B cell (primary cell): ENCODE measurements around the gene RNF167. TPM values are rescaled to one million over a fixed set of nuclear protein-coding genes. Genes with fewer than 3 reads are reported as not detected.

Experiments
- ATAC-seq: fragments of 200-7000 bp; cut with Tn5 transposase; one replicate; pipeline ENCODE4 v1.10.0; 2021; ENCODE audit warnings: low read depth, mild to moderate bottlenecking, moderate number of reproducible peaks, moderate library complexity
- CTCF ChIA-PET: fragments of 350-600 bp; sonication (Branson Sonifier 250); formaldehyde crosslinking; loops from one replicate; lab custom pipeline; 2021; ENCODE audit warnings: antibody characterized with exemption, inconsistent platforms; lab: Charles Lee
- POLR2A ChIA-PET: fragments of 350-600 bp; sonication (Branson Sonifier 250); formaldehyde crosslinking; loops from one replicate; lab custom pipeline; 2021; ENCODE audit warnings: antibody characterized with exemption; lab: Charles Lee
- DNase-seq: peaks from one replicate; pipeline ENCODE4 v3.0.0; 2013
- H2AFZ ChIP-seq: 2 replicates; pipeline ENCODE4 v1.6.1; 2012; ENCODE audit warnings: mild to moderate bottlenecking, low read depth, low read length; ENCODE audit not compliant: insufficient read depth, poor library complexity, severe bottlenecking
- H3K27ac ChIP-seq, 2 donors: 1 replicate in 1 of 2; 2 replicates in 1 of 2; pipeline ENCODE4 v1.5.1; 2012 to 2013; ENCODE audit warnings: low read length in 2 of 2, mild to moderate bottlenecking in 2 of 2, moderate library complexity in 1 of 2
- H3K27me3 ChIP-seq, 4 experiments: fragments of 200-600 bp in 1 of 4; sonication (generic) in 1 of 4; replicated peaks in 1 of 4; 1 replicate in 2 of 4; 2 replicates in 2 of 4; pipeline versions ENCODE4 v1.6.1 to v1.7.0; 2013 to 2016; ENCODE audit warnings: low read length in 3 of 4, mild to moderate bottlenecking in 2 of 4, mixed read lengths in 1 of 4, moderate library complexity in 1 of 4; ENCODE audit not compliant: insufficient read depth in 4 of 4, control insufficient read depth in 3 of 4; ENCODE audit errors: control extremely low read depth in 1 of 4
- H3K36me3 ChIP-seq, 2 experiments: replicated peaks in 1 of 2; 1 replicate in 1 of 2; 2 replicates in 1 of 2; pipeline versions ENCODE4 v1.6.1 to v1.7.1; 2013; ENCODE audit warnings: low read length in 1 of 2; ENCODE audit not compliant: insufficient read depth in 2 of 2, control insufficient read depth in 1 of 2; ENCODE audit errors: control extremely low read depth in 1 of 2, extremely low read depth in 1 of 2
- H3K4me1 ChIP-seq, 2 donors: fragments of 200-600 bp in 1 of 2; sonication (generic) in 1 of 2; 1 replicate in 1 of 2; 2 replicates in 1 of 2; pipeline versions ENCODE4 v1.5.1 to v1.6.1; 2013 to 2017; ENCODE audit warnings: low read length in 2 of 2; ENCODE audit not compliant: control insufficient read depth in 2 of 2, insufficient read depth in 2 of 2
- H3K4me2 ChIP-seq: replicated peaks from 2 replicates; pipeline ENCODE3; 2012; ENCODE audit warnings: mild to moderate bottlenecking, low read depth, low read length; ENCODE audit not compliant: poor library complexity, severe bottlenecking
- H3K4me3 ChIP-seq, 5 experiments: fragments of 200-600 bp in 1 of 5; sonication (generic) in 1 of 5; 1 replicate in 3 of 5; 2 replicates in 2 of 5; pipeline versions ENCODE4 v1.5.1 to v1.7.0; 2011 to 2016; ENCODE audit warnings: low read length in 4 of 5, mild to moderate bottlenecking in 4 of 5, low read depth in 2 of 5, control low read depth in 1 of 5, moderate library complexity in 1 of 5; ENCODE audit not compliant: insufficient read depth in 1 of 5; ENCODE audit errors: control extremely low read depth in 1 of 5, extremely low read depth in 1 of 5
- H3K79me2 ChIP-seq: fragments of 200-600 bp; sonication (generic); one replicate; pipeline ENCODE4 v1.6.0; 2016; ENCODE audit warnings: low read length; ENCODE audit not compliant: control insufficient read depth, insufficient read depth
- H3K9ac ChIP-seq: fragments of 200-600 bp; sonication (generic); 2 replicates; pipeline ENCODE4 v1.6.1; 2017; ENCODE audit warnings: mild to moderate bottlenecking, low read length, moderate library complexity
- H3K9me3 ChIP-seq, 3 donors: one replicate each; pipeline versions ENCODE4 v1.6.1 to v1.7.1; 2013; ENCODE audit warnings: low read length in 2 of 3; ENCODE audit not compliant: control insufficient read depth in 2 of 3, insufficient read depth in 1 of 3; ENCODE audit errors: control extremely low read depth in 1 of 3
- H4K20me1 ChIP-seq: 2 replicates; pipeline ENCODE4 v1.6.0; 2012; ENCODE audit warnings: mild to moderate bottlenecking, low read length; ENCODE audit not compliant: insufficient read depth, control insufficient read depth, poor library complexity, severe bottlenecking
- H3K27ac Mint-ChIP-seq: one replicate; pipeline ENCODE4 v1.8.0; 2021; ENCODE audit warnings: mixed read lengths
- H3K27me3 Mint-ChIP-seq: one replicate; pipeline ENCODE4 v1.8.0; 2021; ENCODE audit warnings: mixed read lengths
- H3K4me1 Mint-ChIP-seq: one replicate; pipeline ENCODE4 v1.8.0; 2021; ENCODE audit warnings: mixed read lengths
- H3K4me3 Mint-ChIP-seq: one replicate; pipeline ENCODE4 v1.8.0; 2021; ENCODE audit warnings: mixed read lengths
- H3K9me3 Mint-ChIP-seq: one replicate; pipeline ENCODE4 v1.8.0; 2022; ENCODE audit warnings: mixed read lengths; ENCODE audit not compliant: insufficient read depth
- EZH2 ChIP-seq: IDR thresholded peaks from 2 replicates; pipeline ENCODE4 v1.6.1; 2012; ENCODE audit warnings: borderline replicate concordance, low read depth, mild to moderate bottlenecking, moderate library complexity, low read length; ENCODE audit not compliant: insufficient read depth, poor library complexity, severe bottlenecking
- WGBS: methylation state at CpG from one replicate; pipeline ENCODE4 v1.1.5; 2013; ENCODE audit warnings: missing lambda C conversion rate; ENCODE audit not compliant: insufficient coverage; 5-methylcytosine and 5-hydroxymethylcytosine counted together
- intact Hi-C: fragments of 100-400 bp; cut with micrococcal nuclease; formaldehyde crosslinking; loops from one replicate; pipeline ENCODE4 v1.10.0; 2022
- polyA plus RNA-seq: library from polyadenylated mRNA; depleted of rRNA; stranded (reverse); fragments of >200 nt; gene quantifications from 2 replicates; pipeline ENCODE4 v1.2.3, GENCODE V29; 2012
- total RNA-seq, 2 donors: library from RNA; stranded (reverse); fragments of 120-200 nt in 1 of 2; gene quantifications; 1 replicate in 1 of 2; 2 replicates in 1 of 2; pipeline versions ENCODE4 v1.2.3 to v1.2.4, GENCODE V29; 2013 to 2022
- TF ChIP-seq, protein P1 (sequence below): fragments of 200-600 bp; IDR thresholded peaks from one replicate; pipeline ENCODE4 v1.8.0; 2022; ENCODE audit warnings: antibody characterized with exemption, mild to moderate bottlenecking

Gene RNF167
- total and polyA plus RNA-seq, 2 donors (not counting 1 experiment from before 2014, with no cell fraction given): 143 to 186 TPM

DNA sequence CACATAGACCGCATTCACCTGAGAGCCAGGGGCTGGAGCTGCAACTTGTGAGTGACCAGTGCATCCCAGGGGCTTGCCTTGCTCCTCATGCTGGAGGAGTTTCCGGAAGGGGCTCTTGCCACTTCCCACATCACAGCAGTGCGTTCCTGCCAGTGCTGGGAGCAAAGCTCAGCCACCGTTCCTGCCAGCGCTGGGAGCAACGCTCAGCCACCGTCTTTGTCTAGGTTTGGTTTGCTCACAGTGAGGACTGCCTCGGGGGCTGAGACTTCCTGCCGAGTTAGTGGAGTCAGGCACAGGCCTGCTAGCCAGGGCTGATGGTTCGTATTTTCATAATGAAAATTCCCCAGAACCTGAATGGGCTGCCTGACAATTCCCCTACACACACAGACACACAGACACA lies 31.8 kb upstream of the RNF167 start:
- TF ChIP-seq, protein P1, sequence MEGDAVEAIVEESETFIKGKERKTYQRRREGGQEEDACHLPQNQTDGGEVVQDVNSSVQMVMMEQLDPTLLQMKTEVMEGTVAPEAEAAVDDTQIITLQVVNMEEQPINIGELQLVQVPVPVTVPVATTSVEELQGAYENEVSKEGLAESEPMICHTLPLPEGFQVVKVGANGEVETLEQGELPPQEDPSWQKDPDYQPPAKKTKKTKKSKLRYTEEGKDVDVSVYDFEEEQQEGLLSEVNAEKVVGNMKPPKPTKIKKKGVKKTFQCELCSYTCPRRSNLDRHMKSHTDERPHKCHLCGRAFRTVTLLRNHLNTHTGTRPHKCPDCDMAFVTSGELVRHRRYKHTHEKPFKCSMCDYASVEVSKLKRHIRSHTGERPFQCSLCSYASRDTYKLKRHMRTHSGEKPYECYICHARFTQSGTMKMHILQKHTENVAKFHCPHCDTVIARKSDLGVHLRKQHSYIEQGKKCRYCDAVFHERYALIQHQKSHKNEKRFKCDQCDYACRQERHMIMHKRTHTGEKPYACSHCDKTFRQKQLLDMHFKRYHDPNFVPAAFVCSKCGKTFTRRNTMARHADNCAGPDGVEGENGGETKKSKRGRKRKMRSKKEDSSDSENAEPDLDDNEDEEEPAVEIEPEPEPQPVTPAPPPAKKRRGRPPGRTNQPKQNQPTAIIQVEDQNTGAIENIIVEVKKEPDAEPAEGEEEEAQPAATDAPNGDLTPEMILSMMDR: no peak
- TF ChIP-seq EZH2: no peak
- Mint-ChIP-seq H3K4me1 (peaks cover 4% of the 10 kb centered on the region), H3K27ac (no peak overlapping the region), H3K9me3 (no peaks in the 10 kb centered on the region), H3K27me3 (peaks cover 12% of the 10 kb centered on the region), H3K4me3 (no peak overlapping the region)
- DNase-seq (no peak), ATAC-seq (no peak)
- ChIA-PET CTCF (interaction anchor here (0.9 to 2.9 kb wide), 23 partner anchors 9 to 343 kb away, joined by 3 to 39 read pairs (median 5); partner anchors contain the start of genes C17orf107, CAMTA2, ENO3 and RNF167), POLR2A (interaction anchor here (1.0 to 2.1 kb wide), 4 partner anchors 32 to 78 kb away, joined by 3 to 8 read pairs (median 6); partner anchors contain the start of genes CAMTA2, RNF167 and SLC25A11)
- WGBS: 79% methylated on average over 10 of the region's 10 CpGs
- H3K27me3 ChIP-seq: peaks cover 0 to 11% (median 1%) of the 10 kb centered on the region in 4 experiments
- no peak overlapping the region for H3K4me3 ChIP-seq
- H3K9ac ChIP-seq: no peak overlapping the region
- H3K4me1 ChIP-seq: peaks cover 6 to 15% of the 10 kb centered on the region in 2 donors
- peak overlapping the region; percentile 78 for H2AFZ ChIP-seq
- H3K9me3 ChIP-seq: no peaks in the 10 kb centered on the region
- H4K20me1 ChIP-seq: no peaks in the 10 kb centered on the region
- intact Hi-C loops: loop anchor here (2.0 kb wide), 1 partner anchor 30 kb away; no protein-coding TSS in a partner anchor
- H3K36me3 ChIP-seq: no peaks in the 10 kb centered on the region
- no peak overlapping the region for H3K27ac ChIP-seq
- H3K4me2 ChIP-seq: no peak overlapping the region
- H3K79me2 ChIP-seq: no peaks in the 10 kb centered on the region
